PC-9 (cell line): ENCODE data around the gene SKI.

Experiments used
- EZH2 ChIP-seq: fragments of 200-600 bp; sonication (generic); IDR thresholded peaks from 2 replicates; pipeline ENCODE4 v1.8.0; 2017; ENCODE audit warnings: antibody characterized with exemption, low read depth
- TF ChIP-seq, protein P1 (sequence below): fragments of 200-600 bp; sonication (generic); conservative IDR thresholded peaks from 2 replicates; pipeline ENCODE4 v1.6.1; 2017; ENCODE audit warnings: mixed run types, antibody characterized with exemption, mild to moderate bottlenecking, moderate library complexity

DNA sequence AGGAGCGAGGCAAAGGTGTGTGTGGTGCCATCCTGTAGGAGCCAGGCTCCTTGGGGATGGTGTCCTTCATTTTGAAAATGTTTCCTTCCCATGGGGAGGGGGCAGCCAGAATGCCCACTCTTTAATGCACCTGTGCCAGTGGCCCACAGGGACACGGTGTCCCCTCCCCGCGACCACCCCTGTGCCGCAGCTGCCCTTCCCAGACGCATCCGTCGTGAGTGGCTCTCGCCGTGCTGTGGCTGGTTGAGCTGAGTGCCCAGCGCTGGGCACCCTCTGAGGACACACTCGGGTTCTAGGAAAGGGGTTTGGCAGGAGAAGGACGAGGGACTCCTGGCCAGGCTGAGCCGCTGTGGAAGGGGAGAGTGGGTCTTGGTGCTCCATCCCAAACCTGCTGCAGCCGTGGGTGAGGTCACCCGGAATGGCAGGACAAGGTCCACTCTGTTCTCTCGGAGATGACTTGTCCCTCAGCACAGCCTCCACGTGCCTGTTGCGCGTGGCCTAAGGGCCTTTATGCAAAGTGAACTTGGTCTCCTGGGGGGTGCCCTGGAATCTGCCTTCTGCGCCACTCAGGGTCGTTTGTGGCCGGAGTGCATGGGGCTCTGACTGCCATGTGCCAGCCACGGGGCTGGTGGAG, 74.3 kb downstream of the SKI start:
- TF ChIP-seq, protein P1, sequence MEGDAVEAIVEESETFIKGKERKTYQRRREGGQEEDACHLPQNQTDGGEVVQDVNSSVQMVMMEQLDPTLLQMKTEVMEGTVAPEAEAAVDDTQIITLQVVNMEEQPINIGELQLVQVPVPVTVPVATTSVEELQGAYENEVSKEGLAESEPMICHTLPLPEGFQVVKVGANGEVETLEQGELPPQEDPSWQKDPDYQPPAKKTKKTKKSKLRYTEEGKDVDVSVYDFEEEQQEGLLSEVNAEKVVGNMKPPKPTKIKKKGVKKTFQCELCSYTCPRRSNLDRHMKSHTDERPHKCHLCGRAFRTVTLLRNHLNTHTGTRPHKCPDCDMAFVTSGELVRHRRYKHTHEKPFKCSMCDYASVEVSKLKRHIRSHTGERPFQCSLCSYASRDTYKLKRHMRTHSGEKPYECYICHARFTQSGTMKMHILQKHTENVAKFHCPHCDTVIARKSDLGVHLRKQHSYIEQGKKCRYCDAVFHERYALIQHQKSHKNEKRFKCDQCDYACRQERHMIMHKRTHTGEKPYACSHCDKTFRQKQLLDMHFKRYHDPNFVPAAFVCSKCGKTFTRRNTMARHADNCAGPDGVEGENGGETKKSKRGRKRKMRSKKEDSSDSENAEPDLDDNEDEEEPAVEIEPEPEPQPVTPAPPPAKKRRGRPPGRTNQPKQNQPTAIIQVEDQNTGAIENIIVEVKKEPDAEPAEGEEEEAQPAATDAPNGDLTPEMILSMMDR = no peak
- TF ChIP-seq EZH2 = no peak
